ENCODE measurements around the gene CHRNA1.
"Not testable (repeated sequence)": the region's sequence is repeated elsewhere in the genome, so short reads cannot be mapped to it uniquely, and the experiment has no call there.

The CHRNA1 gene

DNA sequence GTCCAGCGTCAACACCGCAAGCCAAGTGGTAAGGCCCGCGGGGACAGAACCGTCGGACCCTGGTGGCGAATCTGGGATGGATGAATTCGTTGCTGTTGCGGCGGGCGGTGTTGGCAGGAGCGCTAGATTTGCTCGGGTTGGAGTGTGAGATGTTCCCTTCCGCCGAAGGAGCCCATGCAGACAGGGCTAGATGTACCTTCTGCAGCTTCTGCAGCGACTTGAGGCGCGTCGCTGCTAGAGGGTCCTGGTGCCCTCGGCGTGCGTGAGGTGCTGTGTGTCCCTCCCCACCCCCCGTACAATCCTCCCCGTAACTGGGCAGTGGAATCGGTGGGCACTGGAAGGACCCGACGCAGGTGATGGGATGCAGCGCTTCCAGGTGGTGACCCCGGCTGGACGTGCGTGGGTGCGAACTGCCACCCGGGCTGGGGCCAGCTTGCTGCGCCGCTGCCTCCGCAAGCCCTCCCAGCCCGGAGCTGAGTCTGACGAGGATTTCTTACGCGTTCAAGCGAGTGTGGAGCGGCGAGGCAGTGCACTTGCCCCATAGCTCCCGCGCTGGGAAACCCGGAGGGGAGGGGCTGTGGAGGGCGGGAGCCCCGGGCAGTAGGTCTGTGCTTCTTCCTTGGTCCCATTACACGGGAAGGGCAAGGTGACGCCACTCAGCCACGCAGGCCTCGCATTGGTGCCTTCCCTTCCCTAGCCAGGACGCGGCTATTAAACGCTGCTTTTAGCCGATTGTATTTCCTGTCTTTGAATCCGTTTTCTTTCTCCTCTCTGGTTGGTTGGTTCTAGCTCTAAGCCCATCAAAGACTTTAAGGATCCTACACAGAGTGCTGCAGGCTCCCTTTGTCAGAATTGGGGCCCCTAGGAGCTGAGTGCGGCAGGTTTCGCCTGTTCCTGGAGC lies 34.2 kb downstream of the CHRNA1 start:
- H3K4me3 ChIP-seq (ENCODE audit: low read length) = peak overlapping the region; percentile 41
- DNase-seq (ENCODE audit: low read depth, low spot score) = peak; percentile 20

DNA sequence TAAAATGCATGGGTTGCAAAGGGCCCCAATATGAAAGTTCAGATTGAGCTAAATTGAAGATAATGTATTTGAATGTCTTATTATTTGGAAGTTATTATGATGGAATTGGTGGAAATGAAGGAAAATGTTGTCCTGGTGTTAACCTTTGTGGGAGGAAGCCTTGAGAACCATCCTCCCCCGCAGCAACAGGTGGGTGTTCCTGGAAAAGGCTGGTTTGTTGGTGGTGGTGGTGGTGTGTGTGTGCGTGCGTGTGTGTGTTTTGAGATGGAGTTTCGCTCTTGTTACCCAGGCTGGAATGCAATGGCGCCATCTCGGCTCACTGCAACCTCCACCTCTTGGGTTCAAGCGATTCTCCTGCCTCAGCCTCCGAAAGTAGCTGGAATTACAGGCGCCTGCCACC lies 36.2 kb downstream of the CHRNA1 start:
- DNase-seq (ENCODE audit: low read depth, low spot score) = no peak
- H3K4me3 ChIP-seq (ENCODE audit: low read length) = no peak overlapping the region

DNA sequence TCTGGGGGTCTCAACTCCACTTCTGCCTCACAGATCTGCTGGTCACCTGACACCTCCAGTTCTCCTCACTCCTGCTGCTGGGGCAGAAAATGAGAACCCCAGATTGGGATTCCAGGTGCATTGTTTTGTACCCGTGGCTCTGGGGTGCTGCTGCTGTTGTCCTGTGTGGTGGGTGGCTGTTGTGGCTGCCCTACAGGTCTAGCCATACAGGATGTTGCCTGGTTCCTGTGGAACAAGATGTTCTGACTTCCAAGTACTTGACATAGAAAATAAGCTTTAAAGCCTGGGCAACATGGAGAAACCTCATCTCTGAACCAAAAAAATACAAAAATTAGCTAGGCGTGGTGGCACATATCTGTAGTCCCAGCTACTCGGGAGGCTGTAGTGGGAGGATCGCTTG lies 38.1 kb downstream of the CHRNA1 start:
- H3K4me3 ChIP-seq (ENCODE audit: low read length) = no peak overlapping the region
- DNase-seq (ENCODE audit: low read depth, low spot score) = no peak

DNA sequence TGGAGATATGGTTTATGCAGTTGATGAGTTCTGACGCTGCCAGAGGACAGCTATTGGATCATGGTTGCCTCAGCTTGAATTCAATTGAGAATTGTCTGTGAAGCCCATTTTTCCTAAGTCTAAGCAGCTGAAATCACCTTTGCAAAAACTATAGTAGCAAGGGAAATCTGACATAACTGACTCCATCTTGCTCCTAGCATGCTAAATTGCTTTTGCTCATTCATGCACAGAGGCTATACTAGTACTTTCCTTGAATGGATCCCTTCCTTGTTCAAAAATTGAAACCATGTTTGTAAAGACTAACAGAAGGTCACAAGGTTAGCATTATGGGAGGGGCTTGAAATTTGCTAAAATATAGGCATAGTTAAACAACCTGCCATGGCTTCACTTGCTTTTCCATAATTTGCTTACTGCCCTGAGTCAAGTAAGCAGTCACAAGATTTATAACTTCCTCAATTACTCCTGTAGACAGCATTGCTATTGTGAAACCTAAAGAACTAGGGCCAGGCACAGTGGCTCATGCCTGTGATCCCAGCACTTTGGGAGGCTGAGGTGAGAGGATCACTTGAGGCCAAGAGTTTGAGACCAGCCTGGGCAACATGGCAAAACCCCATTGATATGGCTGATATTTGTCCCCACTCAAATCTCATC lies 41.2 kb downstream of the CHRNA1 start:
- no peak overlapping the region for H3K4me3 ChIP-seq (ENCODE audit: low read length)
- DNase-seq (ENCODE audit: low read depth, low spot score) = no peak

DNA sequence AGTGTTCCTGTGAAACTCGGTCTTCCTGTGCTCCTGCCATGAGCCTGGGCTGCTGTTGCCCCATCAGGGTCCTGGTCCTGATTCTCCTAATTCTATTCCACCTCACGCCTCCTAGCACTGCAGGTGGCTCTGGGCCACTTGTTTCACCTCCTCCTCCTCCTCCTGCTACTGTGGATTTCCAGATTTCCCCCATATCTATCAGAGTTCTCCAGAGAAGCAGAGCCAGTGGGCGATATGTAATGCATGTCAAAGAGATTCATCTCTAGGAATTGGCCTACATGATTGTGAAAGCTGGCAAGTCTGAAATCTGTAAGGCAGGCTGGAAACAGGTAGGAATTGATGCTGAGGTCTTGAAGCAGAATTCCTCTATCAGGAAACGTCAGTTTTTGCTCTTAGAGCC lies 45.3 kb downstream of the CHRNA1 start:
- no peak overlapping the region for H3K4me3 ChIP-seq (ENCODE audit: low read length)
- no peak for DNase-seq (ENCODE audit: low read depth, low spot score)

DNA sequence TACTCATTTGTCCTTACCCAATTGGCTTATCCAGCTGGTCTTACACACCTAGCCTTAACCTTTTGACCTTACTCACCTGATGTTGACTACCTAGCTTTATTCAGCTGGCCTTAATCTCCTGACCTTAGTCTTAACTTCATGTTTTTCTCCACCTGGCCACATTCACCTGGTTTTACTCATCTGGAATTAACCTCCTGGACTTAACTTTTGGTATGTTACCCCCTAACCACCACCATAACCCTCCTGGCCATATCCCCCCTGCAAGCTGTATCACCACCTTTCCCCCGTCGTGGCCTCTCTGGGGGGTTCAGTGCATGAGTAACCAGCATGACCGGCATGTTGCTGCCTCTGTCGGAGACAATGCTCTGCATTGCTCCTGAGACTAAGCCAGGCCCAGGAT lies 45.7 kb downstream of the CHRNA1 start:
- no peak overlapping the region for H3K4me3 ChIP-seq (ENCODE audit: low read length)
- no peak for DNase-seq (ENCODE audit: low read depth, low spot score)

DNA sequence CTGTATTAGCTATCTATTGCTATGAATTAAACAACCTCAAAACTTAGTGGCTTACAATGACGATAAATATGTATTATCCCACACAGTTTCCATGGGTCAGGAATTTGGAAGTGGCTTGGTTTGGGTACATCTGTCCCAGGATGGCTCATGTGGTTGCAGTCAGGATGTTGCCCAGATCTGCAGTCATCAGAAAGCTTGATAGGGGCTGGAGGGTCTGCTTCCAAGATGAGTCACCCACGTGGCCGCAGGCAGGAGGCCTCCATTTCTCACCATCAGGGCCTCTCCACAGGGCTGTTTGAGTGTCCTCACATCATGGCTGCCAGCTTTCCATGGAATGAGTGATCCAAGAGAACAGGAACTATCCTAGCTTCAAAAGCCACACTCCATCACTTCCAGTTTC lies 46.4 kb downstream of the CHRNA1 start:
- no peak for DNase-seq (ENCODE audit: low read depth, low spot score)

DNA sequence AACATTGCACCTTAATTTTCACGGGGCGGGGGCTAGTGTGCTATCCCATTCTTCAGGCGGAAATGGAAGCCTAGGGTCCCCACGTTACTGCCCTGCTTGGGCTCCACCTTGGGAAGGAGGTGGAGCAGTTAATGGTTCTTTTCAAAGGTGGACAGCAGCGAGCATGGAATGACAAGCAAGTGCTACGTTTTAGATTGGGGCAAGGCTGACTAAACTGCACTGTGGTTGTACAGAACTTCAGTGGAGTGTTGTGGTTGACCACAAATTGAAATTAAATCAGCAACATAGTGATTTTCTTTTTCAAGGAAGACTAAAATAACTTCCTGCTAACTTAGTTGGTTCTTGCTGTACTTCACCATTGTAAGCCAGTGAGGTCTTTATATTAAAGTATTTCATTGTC lies 47.0 kb downstream of the CHRNA1 start:
- DNase-seq (ENCODE audit: low read depth, low spot score) = peak; percentile 81
- H3K4me3 ChIP-seq (ENCODE audit: low read length) = no peak overlapping the region

More for the DNA sequence above, 46.4 kb downstream of the CHRNA1 start:
- H3K4me3 ChIP-seq (ENCODE audit: low read length) = no peak overlapping the region

DNA sequence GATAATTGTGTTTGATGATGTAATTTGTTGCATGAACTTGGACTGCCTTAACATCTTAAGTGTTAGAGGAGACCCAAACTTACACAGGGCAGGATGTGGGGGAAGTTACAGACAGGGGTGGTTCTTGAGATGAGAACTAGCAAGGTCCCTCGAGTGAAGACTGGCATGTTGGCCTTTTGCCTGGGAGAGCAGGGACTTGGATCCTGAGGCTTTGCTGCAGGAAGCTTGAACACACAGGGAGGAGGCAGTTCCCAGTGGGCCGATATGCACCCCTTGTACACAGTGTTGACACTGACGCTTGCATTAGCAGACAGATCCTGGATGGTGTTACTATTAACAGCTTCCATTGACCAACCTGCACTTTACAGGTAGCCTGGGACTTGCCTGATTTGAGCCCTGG lies 47.5 kb downstream of the CHRNA1 start:
- peak; percentile 15 for DNase-seq (ENCODE audit: low read depth, low spot score)
- H3K4me3 ChIP-seq (ENCODE audit: low read length) = no peak overlapping the region

DNA sequence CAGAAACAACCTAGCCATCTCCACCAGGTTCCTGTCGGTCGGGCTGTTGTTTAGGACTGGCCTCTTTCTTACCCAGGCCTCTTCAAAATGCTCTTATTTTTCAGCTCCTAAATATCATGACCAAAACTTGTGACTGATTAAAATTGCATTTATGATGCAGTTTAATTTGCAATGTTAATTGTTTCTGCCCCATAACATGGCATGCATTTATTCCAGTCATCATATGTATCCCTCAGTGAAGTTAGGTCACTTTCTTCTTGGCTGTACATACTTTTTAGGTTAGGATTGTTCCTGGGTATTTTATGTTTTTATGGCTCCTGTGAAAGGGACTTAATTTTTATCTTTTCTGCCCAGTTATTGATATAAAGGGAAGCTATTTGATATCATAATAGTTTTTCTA lies 50.6 kb downstream of the CHRNA1 start:
- DNase-seq (ENCODE audit: low read depth, low spot score) = no peak
- no peak overlapping the region for H3K4me3 ChIP-seq (ENCODE audit: low read length)

DNA sequence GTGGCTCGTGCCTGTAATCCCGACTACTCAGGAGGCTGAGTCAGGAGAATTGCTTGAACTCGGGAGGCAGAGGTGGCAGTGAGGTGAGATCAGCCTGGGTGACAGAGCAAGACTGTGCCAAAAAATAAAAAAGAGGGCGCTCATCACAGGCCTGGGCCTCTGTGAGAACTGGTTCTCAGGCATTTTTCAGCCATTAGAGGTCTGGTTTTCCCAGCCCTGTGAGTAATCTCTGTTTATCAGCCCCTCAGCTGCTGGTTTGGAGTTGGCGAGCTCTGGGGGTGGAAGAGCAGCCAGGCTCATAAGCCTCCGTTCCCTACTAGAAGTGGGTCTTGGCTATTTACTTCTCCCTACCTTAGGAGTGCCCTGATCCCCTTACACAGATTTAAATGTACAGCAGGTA lies 53.1 kb downstream of the CHRNA1 start:
- no peak for DNase-seq (ENCODE audit: low read depth, low spot score)

DNA sequence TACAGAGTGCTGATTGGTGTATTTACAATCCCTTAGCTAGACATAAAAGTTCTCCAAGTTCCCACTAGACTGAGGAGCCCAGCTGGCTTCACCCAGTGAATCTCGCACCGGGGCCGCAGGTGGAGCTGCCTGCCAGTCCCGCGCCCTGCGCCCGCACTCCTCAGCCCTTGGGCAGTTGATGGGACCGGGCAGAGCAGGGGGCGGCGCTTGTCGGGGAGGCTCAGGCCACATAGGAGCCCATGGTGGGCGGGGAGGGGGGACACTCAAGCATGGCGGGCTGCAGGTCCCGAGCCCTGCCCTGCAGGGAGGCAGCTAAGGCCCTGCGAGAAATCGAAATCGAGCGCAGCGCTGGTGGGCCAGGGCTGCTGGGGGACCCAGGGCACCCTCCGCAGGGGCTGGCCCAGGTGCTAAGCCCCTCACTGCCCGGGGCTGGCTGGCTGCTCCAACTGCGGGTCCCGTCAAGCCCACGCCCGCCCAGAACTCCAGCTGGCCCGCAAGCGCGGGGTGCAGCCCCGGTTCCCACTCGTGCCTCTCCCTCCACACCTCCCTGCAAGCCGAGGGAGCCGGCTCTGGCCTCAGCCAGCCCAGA lies 54.8 kb downstream of the CHRNA1 start:
- DNase-seq (ENCODE audit: low read depth, low spot score); H3K4me3 ChIP-seq (ENCODE audit: low read length): not testable (repeated sequence)

More for the DNA sequence above, 53.1 kb downstream of the CHRNA1 start:
- no peak overlapping the region for H3K4me3 ChIP-seq (ENCODE audit: low read length)

DNA sequence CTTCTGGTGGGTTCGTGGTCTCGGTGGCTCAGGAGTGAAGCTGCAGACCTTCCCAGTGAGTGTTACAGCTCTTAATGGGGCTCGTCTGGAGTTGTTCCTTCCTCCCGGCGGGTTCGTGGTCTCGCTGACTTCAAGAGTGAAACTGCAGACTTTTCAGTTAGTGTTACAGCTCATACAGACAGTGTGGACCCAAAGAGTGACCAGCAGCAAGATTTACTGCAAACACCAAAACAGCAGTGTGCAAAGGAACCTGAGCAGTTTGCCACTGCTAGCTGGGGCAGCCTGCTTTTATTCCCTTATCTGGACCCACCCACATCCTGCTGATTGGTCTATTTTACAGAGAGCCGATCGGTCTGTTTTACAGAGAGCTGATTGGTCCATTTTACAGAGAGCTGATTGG lies 55.6 kb downstream of the CHRNA1 start:
- DNase-seq (ENCODE audit: low read depth, low spot score) = no peak

DNA sequence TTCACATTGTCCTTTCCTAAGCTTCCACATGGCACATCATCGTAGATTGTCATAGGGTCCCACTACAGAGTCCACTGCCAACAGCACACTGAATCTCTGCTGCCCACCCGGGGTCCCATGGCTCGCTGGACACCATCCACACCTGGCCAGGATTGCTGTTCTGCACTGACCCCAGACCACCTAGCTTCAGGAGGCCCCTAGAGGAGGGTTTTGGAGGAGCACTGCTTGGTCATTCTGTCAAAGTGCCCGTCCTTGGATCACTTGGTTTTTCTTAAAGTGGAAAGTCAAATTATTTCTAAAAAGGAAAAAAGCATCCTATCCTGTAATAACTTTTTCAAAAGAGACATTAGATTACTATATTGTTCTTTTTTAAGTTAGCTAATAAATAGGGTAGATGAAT lies 59.0 kb downstream of the CHRNA1 start:
- no peak for DNase-seq (ENCODE audit: low read depth, low spot score)
- H3K4me3 ChIP-seq (ENCODE audit: low read length) = no peak overlapping the region

More for the DNA sequence above, 55.6 kb downstream of the CHRNA1 start:
- H3K4me3 ChIP-seq (ENCODE audit: low read length) = no peak overlapping the region

DNA sequence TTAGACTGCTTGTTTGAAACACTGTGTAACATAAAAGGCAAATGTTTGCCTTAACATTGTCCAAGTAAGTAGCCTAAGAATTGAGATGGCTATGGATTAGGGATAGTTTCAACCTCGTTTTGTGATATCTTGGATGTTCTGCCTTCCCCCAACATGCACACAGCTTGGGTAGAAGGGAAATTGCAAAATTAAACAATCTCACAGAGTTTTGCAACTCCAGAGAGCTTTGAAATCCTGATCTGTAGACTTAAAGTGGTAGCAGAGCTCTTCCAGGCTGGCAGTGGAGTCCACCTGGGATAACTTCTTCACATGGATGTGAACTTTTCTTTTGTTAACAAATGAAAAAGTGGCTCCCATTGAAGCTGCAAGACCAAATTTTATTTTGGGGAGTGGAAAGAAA lies 59.6 kb downstream of the CHRNA1 start:
- no peak for DNase-seq (ENCODE audit: low read depth, low spot score)

DNA sequence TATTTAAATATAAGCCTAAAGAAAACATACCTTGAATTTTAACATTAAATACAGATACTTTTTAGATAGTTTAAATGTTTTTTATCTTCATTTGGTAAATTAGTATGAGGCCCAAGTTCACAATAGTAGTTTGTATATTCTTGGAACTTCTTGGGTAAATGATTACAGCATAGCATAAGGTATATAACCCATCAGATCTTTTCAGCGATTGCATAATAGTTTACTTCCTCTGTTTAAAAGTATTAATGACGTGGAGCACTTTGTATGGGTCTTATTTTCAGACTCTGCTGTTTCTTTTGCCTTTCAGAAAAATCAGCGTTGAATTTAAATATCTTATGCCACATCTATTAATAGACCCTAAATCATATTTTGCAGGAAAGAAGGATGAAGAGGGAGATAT lies 60.2 kb downstream of the CHRNA1 start:
- no peak for DNase-seq (ENCODE audit: low read depth, low spot score)
- no peak overlapping the region for H3K4me3 ChIP-seq (ENCODE audit: low read length)

More for the DNA sequence above, 59.6 kb downstream of the CHRNA1 start:
- no peak overlapping the region for H3K4me3 ChIP-seq (ENCODE audit: low read length)

DNA sequence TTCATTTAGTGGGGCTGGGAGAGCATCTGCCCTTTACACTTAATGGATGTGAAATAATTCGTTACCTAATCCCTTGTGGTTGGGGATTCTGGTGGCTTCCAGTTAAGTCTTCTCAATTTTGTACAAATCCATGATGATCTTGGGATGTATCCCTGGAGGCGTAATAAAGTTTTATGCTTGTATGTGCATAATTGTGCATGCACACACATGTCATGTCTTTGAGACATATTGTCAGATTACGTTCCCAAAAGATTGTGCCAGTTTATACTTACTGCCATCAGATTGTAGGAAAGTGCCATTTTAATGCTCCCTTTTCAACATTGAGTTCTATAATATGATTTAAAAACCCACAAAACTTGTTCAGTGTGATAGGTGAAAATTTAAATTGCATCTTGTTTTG lies 60.8 kb downstream of the CHRNA1 start:
- DNase-seq (ENCODE audit: low read depth, low spot score) = no peak
- H3K4me3 ChIP-seq (ENCODE audit: low read length) = no peak overlapping the region

DNA sequence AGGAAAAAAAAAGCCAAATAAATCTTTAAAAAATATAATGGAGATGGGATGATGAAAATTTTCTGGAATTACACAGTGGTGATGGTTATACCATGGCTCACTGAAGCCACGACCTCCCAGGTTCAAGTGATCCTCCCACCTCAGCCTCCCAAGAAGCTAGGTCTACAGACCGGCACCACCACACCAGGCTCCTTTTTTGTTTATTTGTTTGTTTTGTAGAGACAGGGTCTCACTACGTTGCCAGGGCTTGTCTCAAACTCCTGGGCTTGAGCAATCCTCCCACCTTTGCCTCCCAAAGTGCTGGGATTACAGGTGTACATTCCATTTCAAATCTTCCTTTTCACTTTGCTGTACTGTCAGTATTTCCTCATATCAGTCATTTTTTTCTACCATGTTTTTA lies 61.7 kb downstream of the CHRNA1 start:
- DNase-seq (ENCODE audit: low read depth, low spot score) = no peak
- H3K4me3 ChIP-seq (ENCODE audit: low read length) = no peak overlapping the region

DNA sequence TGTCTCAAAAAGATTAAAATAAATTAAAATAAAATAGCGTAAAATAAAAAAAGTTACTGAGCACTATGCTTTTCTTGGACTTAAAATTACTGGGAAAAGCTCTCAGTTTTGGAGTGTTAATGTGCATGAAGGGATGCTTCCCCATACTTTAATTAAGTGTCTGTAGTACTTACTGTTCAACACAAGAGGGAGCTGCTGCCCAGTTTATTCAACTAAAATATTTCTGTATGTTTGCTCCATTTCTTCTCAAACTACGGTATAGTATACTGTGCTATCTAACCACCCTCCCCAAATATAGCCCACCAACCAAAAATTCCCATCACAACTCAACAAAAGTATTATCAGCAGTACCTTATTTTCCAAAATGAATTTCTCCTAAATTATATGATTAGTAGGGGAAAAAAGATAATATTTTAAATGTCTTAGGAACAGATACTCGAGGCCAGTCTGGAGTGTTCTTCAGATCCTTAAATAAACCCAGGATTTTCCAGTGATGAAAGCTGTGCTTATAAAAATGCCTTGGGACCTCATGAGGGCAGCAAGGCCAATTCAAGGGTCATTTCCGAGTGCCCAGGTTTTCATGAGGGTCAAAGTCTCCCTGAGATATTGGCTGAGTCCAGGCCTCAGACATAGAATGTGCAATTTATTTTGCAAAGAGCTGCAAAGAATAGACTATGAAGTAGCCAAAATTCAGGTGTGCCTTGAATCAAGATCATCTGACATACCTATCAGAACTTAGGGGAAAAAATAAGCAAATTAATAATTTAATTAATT lies 64.1 kb downstream of the CHRNA1 start:
- no peak overlapping the region for H3K4me3 ChIP-seq (ENCODE audit: low read length)
- DNase-seq (ENCODE audit: low read depth, low spot score) = peak; percentile 50

Measured in Jurkat, Clone E6-1 (cell line).